ENCODE data around the gene BAD.
A peak's percentile ranks its signal among the peaks of the same experiment; 100 is the strongest.
"Not testable (repeated sequence)": the region's sequence is repeated elsewhere in the genome, so short reads cannot be mapped to it uniquely, and the experiment has no call there.

Gene BAD

GRCh38 chr11:64255135-64256128 is 29.0 kb downstream of the BAD start:
- no peak for DNase-seq

DNA sequence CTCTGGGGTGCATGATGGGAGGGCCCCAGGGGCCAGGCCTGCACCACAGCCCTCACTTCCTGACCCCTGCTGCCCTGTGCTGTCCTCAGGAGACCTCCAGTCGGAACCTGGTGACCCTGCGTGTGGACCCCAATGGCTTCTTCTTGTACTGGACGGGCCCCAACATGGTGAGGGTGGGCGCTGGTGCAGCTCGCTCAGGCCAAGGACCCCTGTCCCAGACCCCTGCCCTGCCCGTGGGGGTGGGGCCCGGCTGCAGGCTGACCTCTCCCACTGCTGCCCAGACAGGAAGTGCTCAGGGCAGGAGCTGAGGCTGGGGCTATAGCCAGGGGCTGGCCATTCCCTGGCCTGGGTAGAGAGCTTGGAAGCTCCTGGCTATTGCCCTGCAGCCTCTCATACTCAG is 30.1 kb downstream of the BAD start:
- DNase-seq: no peak

DNA sequence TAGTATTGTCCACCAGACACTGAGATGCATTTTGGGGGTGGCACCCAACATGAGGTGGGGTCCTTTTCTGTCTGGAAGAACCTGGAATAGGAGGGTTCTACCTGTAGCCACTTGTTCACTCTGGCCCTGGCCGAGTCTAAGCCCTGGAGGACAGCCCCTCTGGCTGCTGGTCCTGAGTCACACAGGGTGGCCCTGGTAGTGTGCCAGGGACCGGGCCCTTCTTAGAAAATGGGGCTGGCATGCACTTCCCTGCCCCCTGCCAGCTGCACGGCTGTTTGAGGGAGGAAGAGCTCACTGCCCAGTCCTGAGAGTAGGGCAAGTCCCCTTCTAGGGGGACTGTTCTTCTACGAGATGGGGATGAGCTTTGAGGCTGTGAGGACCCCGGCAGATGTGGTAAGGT is 31.0 kb downstream of the BAD start:
- DNase-seq: no peak

DNA sequence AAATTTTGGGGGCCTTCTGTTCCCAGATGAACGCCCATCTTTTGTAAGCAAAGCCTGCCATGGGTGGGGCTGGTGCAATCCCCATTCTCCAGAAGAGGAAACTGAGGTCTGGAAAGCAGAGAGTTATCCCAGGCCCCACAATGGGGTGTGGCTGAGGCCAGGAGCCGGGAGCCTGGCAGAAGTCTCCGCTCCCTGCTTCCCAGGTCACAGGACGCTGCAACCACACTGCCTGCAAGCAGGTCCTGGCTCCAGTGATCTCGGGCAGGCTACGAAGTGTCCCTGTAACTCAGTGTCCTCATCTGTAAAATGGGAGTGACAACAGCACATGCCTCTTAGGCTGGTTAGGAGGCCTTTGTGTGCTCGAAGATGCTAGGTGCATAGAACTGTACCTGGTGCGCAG is 31.4 kb downstream of the BAD start:
- DNase-seq: no peak

DNA sequence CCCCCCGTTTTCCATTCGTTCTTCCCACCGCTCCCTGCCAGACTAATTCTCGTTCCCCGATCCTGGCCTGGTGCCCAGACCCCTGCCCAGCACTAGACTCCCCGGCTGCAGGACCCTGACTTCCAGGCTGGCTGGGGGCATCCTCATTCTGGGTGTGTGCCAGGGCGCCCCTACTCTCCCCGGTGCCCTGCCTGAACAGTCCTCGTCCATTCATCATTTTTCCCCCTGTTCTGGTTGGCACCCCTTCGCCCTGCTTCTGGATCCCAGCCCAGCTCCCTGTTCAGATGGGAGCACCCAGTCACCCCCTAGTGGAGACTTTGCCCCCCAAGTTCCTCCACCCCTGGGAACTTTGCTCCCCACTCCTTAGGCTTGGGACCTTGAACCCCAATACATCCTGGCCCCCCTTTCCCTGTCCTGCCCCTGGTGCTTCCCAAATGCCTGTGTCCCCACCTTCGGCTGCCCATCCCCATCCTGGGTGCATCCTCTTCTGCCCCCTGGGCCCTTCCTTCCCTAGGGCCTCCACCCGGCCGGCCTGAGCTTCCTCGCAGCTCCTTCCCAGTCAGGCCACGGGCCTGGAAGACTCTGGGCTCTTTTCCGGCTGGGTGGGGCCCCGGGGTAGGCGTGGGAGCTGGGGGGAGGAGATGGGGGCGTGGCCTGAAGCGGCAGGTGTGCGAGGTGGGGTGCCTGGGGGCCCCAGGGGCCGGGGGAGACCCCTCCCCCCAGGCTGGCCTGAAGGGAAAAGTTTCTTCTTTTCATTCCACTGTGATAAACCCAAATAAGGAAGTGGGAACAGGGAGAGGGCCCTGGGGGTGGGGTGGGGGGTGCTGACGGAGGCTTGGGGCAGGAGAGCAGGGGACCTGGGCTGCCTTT is 32.2 kb downstream of the BAD start:
- no peak for DNase-seq

- DNase-seq: no peak
These were observed 32.8 kb downstream of the BAD start for GRCh38 chr11:64251753-64252002.

GRCh38 chr11:64251016-64251752 is 33.3 kb downstream of the BAD start, which contains the start of gene PLCB3:
Gene PLCB3, plus strand, starts transcription at chr11:64251530. Its CDS starts 120 bp downstream, at chr11:64251650.
- peak; percentile 63 to 70 for DNase-seq

- no peak for DNase-seq
These were observed 34.0 kb downstream of the BAD start for GRCh38 chr11:64250415-64251015.

DNA sequence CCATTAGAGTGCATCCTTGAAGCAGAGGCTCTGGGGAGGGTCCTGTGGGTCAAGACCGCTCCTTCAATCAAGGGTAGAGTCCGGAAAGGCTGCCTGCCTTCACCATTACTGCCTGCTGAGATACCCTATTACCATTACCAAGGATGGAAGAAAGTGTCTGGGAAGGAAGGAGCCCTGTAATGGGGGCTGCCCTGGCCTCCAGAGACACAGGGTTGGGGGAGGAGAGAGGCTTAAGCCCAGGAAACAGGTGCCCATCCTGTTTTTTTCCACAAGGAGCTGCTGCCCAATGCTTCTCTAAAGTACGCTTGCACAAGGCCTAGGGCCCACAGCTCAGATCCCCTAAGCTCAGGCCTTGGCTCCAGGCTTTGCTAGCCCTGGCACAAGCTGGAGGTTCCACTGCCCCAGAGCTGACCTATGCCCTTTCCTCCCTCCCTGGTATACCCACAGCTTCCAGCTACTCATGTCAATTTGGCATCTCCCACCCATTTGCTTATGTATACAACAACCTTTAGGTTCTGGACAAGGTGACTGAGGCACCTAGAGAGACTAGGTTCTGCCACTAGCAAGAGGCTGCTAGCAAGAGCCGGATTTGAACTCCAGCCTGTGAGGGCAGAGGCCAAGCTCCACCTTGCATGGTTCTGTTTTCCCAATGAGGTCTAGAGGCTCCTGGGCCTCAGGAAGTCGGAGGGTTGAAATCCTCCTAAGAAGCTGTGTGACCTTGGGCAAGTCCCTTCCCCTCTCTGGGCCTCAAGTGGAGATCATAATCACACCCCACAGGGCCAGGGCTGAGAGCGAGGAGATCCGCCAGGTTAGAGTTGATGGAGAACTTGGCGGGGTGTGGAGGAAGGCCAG is 34.7 kb downstream of the BAD start:
- no peak for DNase-seq

DNA sequence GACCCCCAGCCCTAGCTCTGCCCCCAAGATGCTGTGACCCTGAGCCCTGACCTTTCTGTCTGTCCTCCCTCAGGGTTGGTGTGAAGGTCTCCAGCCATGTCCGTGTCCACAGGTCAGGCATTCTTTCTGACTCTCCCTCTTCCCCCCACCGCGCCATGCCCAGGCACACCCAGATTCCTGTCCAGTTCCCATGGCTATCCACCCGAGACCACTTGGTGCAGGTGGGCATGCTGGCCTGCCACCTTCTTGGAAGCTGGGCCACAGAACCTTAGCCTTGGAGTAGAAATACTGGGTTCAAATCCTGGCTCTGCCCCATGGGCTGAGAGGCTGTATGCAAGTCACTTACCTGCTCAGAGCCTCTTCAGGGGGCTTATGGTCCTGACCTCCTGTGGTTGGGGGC is 35.4 kb downstream of the BAD start:
- no peak for DNase-seq

DNA sequence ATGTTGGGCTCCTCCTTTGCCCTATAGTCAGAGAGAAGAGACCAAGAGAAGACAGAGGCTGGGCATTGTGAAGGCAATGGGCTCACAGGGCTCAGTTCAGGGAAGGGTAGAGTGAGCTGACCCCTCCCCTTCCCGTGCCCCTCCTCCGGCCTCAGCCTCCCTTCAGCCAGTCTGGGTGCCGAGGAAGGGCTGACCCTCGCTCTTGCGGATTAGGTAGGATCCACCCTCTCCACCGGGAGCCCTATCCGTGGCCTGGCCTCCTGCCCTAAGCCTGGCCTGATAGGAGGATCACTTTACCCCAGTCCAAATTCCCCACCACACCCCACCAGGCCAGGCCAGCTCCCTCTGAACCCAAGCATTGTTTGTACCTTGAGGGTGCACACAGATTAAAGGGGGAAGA is 35.9 kb downstream of the BAD start:
- DNase-seq: no peak

DNA sequence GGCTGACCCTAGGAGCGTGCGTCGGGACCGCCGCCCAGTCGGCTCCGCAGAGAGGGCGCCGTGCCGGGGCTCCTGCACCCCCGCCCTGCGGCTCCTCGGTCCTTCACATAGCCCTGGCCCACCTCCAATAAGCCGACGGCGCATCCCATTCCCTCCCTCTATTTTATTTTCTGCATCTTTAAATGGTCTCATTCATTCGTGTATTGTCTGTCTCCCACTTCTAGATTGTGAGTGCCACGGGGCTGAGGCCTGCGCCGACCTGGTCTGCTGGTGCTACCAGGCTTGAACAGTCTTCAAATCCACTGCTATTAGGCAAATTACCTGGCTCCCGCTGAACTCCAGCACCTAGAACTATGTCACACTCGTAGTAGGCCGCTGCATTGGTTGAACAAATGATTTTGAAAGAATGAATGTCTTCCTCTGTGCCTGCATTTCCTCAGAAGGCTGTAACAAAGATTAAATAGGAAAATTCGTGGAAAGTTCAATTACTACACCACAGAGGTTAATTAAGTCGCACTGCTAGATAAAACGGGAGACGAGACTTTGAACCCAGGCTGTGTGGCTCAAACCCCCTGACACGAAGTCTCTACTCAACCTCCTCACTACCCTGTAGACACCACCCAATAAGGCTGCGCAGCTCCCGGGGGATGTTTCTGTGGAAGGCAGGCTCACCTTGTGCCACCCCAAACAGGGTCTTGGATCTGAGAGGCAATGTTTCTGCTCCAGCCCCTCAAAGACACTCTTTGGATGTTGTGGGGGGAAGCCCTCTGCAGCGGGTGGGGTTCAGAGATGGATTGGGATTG is 36.5 kb downstream of the BAD start:
- no peak for DNase-seq

GRCh38 chr11:64246871-64247728 is 37.4 kb downstream of the BAD start, which contains the start of gene PPP1R14B:
Gene PPP1R14B, minus strand, starts transcription at chr11:64246943. Its CDS starts 270 bp downstream, at chr11:64246673.
- peak; percentile 81 to 82 for DNase-seq

DNA sequence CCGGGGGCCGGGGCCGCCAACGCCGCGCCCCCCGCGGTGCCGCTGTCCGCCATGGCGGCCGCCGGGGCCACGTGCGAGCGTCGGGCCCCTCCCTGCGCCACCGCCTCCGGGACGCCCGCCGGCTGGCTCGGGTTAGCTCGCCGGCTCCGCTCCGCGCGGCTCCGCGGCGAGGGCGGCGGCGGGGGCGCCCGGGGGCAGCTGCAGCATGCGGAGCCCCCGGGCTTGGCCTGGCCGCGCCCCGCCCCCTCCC is 37.9 kb downstream of the BAD start:
- not testable (repeated sequence) for DNase-seq

DNA sequence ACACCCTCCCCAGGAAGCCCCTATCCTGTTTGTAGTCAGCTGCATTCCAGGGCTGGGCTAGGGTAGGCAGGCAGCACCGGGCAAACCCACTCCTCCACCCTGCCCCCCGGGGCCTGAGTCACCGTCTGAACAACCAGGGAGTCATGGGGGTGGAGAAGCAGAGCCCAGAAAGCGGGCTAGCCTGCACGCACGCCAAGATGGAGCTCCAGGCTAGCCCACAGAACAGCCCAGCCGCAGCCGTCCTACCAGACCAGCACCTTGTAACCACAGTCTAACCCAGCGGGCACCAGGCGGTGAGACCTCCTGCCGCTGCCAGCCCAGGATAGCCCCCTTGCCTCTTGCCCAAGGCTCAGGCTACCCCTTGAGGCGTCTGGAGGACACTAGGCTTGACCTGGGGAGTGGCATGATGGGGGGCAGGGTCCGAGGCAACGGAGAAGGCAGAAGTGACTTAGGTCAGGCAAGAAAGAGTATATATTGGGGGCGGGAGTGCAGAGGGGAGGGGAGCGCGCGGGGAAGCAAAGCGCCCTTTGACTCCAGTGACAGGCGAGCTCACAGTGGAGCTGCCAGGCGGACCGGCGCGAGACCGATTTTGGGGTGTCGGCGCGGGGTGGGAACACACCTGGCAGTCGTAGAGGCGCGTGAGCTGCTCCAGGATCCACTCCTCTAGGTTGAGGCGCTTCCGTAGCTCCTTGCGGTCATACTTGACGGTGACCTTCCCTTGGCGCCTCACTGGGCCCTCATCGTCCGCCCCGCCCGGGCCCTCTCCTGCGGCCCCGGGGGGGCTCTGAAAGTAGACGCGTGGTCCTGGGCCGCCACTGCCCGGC is 38.5 kb downstream of the BAD start:
- DNase-seq: peak; percentile 66 to 79

DNA sequence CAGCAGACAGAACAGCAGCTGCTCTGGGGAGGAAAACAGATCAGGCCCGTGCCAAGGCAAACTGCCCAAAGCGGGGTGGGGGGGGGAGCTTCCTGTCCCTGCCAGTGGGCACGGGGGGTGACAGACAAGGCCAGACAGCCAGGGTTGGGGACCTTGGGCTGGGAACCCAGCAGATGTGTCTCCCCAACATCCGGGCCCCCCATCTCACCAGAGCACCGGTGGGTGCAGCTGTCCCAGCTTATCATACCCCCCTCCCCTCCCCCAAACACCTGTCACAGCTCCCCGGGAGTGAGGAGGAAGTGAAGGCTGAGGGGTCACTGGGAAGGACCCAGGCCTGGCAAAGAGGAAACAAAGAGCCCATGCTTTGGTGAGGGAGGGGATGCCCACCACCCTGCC is 39.1 kb downstream of the BAD start:
- DNase-seq: peak; percentile 55 to 64

GRCh38 chr11:64244966-64245365 is 39.5 kb downstream of the BAD start:
- DNase-seq: no peak

DNA sequence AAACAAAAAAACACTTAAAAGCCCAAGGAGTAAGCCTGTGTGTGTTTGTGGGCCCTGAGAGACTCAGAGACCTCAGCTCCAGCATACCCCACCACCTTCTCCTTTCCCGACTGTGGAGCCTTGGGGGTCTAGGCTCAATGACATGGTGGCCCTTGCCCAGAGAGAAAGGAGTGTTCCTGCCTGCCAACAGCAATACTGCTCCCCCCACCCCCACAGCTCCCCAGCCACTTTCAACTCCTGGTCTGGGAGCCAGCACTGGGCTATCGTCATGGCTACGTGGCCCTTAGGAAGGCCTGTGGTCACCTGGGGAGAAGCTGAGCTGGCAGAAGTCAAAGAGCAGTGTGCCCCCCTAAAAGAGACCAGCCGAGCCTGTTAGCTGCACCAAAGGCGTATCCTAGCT is 40.4 kb downstream of the BAD start:
- no peak for DNase-seq

- DNase-seq: no peak
These were observed 41.1 kb downstream of the BAD start for GRCh38 chr11:64243236-64243854.

Data from CD4-positive, alpha-beta T cell treated with Interleukin-1 beta for 1 hour (primary cell).